CD8-positive, alpha-beta memory T cell (primary cell): ENCODE measurements around the gene MAVS. TPM values are rescaled to one million over a fixed set of nuclear protein-coding genes. Genes with fewer than 3 reads are reported as not detected.
"Not testable (repeated sequence)": the region's sequence is repeated elsewhere in the genome, so short reads cannot be mapped to it uniquely, and the experiment has no call there.

ENCODE experiments used
- CTCF ChIA-PET: fragments of 350-600 bp; sonication (Branson Sonifier 250); formaldehyde crosslinking; loops from one replicate; lab custom pipeline; 2021; ENCODE audit warnings: antibody characterized with exemption; lab: Charles Lee
- POLR2A ChIA-PET: fragments of 350-600 bp; sonication (Branson Sonifier 250); formaldehyde crosslinking; loops from one replicate; lab custom pipeline; 2021; ENCODE audit warnings: antibody characterized with exemption; lab: Charles Lee
- DNase-seq, 5 donors: peaks; one replicate each; pipeline versions ENCODE4 v3.0.0 to v3.0.0-alpha.2; 2020 to 2022; ENCODE audit warnings: mixed read lengths in 1 of 5
- H3K27ac ChIP-seq: one replicate; pipeline ENCODE4 v1.7.0; 2013; ENCODE audit warnings: low read depth, mild to moderate bottlenecking, low read length, moderate library complexity
- H3K27me3 ChIP-seq: 2 replicates; pipeline ENCODE4 v1.7.0; 2013; ENCODE audit warnings: low read length, mild to moderate bottlenecking; ENCODE audit not compliant: insufficient read depth, poor library complexity, severe bottlenecking
- H3K36me3 ChIP-seq: 2 replicates; pipeline ENCODE4 v1.7.0; 2013; ENCODE audit warnings: mild to moderate bottlenecking, low read length, moderate library complexity; ENCODE audit not compliant: insufficient read depth
- H3K4me1 ChIP-seq: 2 replicates; pipeline ENCODE4 v1.7.0; 2013; ENCODE audit warnings: mild to moderate bottlenecking, low read length, moderate library complexity; ENCODE audit not compliant: insufficient read depth
- H3K4me3 ChIP-seq: 2 replicates; pipeline ENCODE4 v1.7.0; 2013; ENCODE audit warnings: mild to moderate bottlenecking, low read length
- H3K9me3 ChIP-seq: 2 replicates; pipeline ENCODE4 v1.7.0; 2013; ENCODE audit warnings: mild to moderate bottlenecking, low read length
- H3K27ac Mint-ChIP-seq, 8 donors: one replicate each; pipeline ENCODE4 v1.8.0; 2020 to 2021; ENCODE audit warnings: mixed read lengths in 8 of 8, mild to moderate bottlenecking in 6 of 8, inconsistent platforms in 3 of 8, moderate library complexity in 3 of 8
- H3K27me3 Mint-ChIP-seq, 2 donors: one replicate each; pipeline ENCODE4 v1.8.0; 2020 to 2021; ENCODE audit warnings: mixed read lengths in 2 of 2, mild to moderate bottlenecking in 1 of 2, moderate library complexity in 1 of 2
- H3K36me3 Mint-ChIP-seq, 3 donors: one replicate each; pipeline ENCODE4 v1.8.0; 2020 to 2021; ENCODE audit warnings: mixed read lengths in 3 of 3, inconsistent platforms in 1 of 3, mild to moderate bottlenecking in 1 of 3
- H3K4me1 Mint-ChIP-seq, 3 donors: one replicate each; pipeline ENCODE4 v1.8.0; 2020 to 2021; ENCODE audit warnings: mixed read lengths in 3 of 3, inconsistent platforms in 1 of 3, mild to moderate bottlenecking in 1 of 3
- H3K4me3 Mint-ChIP-seq, 7 donors: one replicate each; pipeline ENCODE4 v1.8.0; 2020 to 2021; ENCODE audit warnings: mixed read lengths in 7 of 7, mild to moderate bottlenecking in 6 of 7, moderate library complexity in 4 of 7, inconsistent platforms in 2 of 7
- H3K9me3 Mint-ChIP-seq, 5 donors: one replicate each; pipeline ENCODE4 v1.8.0; 2020 to 2022; ENCODE audit warnings: mixed read lengths in 5 of 5, mild to moderate bottlenecking in 3 of 5, moderate library complexity in 2 of 5, inconsistent platforms in 1 of 5
- polyA plus RNA-seq: library from polyadenylated mRNA; unstranded; fragments of 300-500 nt; fragmentation: Illumina TruSeq; gene quantifications from one replicate; pipeline ENCODE4 v1.2.3, GENCODE V29; 2021
- total RNA-seq, 2 experiments: library from RNA; stranded (reverse); gene quantifications; one replicate each; pipeline ENCODE4 v1.2.3, GENCODE V29; 2021

MAVS gene
- total and polyA plus RNA-seq, 3 experiments from 2014 or later: 8.1 to 34.8 (median 34.3) TPM

GRCh38 chr20:3896853-3897583, 50.4 kb downstream of the MAVS start:
- Histone ChIP-seq H3K27me3 (no peaks in the 10 kb centered on the region), H3K4me3 (peak overlapping the region; percentile 14), H3K4me1 (peaks cover 78% of the 10 kb centered on the region), H3K36me3 (no peaks in the 10 kb centered on the region), H3K27ac (peak overlapping the region; percentile 6), H3K9me3 (no peaks in the 10 kb centered on the region)
- Mint-ChIP-seq H3K27ac (peak overlapping the region; percentile 52 to 93 (median 79)), H3K27me3 (no peaks in the 10 kb centered on the region), H3K9me3 (no peaks in the 10 kb centered on the region), H3K4me1 (peaks cover 75 to 94% (median 89%) of the 10 kb centered on the region in 3 donors), H3K36me3 (peaks cover 0 to 28% (median 6%) of the 10 kb centered on the region in 3 donors), H3K4me3 (peak overlapping the region; percentile 9 to 90 (median 72))
- ChIA-PET CTCF (interaction anchor here (0.8 to 1.1 kb wide), 2 partner anchors 9 to 10 kb away, joined by 3 to 4 read pairs; no protein-coding TSS in a partner anchor), POLR2A (no interaction called here)
- no peak for DNase-seq

GRCh38 chr20:3898181-3898580, 51.5 kb downstream of the MAVS start:
- H3K4me3 ChIP-seq, POLR2A ChIA-PET, H3K36me3 ChIP-seq, H3K27me3 Mint-ChIP-seq, H3K9me3 Mint-ChIP-seq, H3K27ac ChIP-seq, H3K9me3 ChIP-seq, H3K27me3 ChIP-seq, DNase-seq: not testable (repeated sequence)
- H3K4me1 ChIP-seq: peaks cover 68% of the 10 kb centered on the region
- Mint-ChIP-seq H3K27ac (peak overlapping the region in 2 of 8 donors; percentile 54 to 89), H3K4me1 (peaks cover 71 to 91% (median 89%) of the 10 kb centered on the region in 3 donors), H3K4me3 (peak overlapping the region in 3 of 7 donors; percentile 24 to 70 (median 41)), H3K36me3 (peaks cover 0 to 24% (median 6%) of the 10 kb centered on the region in 3 donors)
- CTCF ChIA-PET: interaction anchor here (1.1 kb wide), 1 partner anchor 9 kb away, joined by 4 read pairs; no protein-coding TSS in a partner anchor

- Histone ChIP-seq H3K9me3 (no peaks in the 10 kb centered on the region), H3K27ac (no peak overlapping the region), H3K36me3 (no peaks in the 10 kb centered on the region), H3K27me3 (no peaks in the 10 kb centered on the region), H3K4me1 (peaks cover 63% of the 10 kb centered on the region), H3K4me3 (no peak overlapping the region)
- H3K9me3 Mint-ChIP-seq: no peaks in the 10 kb centered on the region
- peaks cover 0 to 21% (median 3%) of the 10 kb centered on the region in 3 donors for H3K36me3 Mint-ChIP-seq
- ChIA-PET POLR2A (no interaction called here), CTCF (no interaction called here)
- peak overlapping the region in 5 of 8 donors; percentile 17 to 89 (median 54) for H3K27ac Mint-ChIP-seq
- H3K4me3 Mint-ChIP-seq: peak overlapping the region in 5 of 7 donors; percentile 24 to 54 (median 52)
- no peak for DNase-seq
- peaks cover 67 to 89% (median 85%) of the 10 kb centered on the region in 3 donors for H3K4me1 Mint-ChIP-seq
- H3K27me3 Mint-ChIP-seq: peaks cover 0 to 2% of the 10 kb centered on the region in 2 donors
Measured at GRCh38 chr20:3898639-3899038, 52.0 kb downstream of the MAVS start.

- Mint-ChIP-seq H3K27me3 (peaks cover 0 to 2% of the 10 kb centered on the region in 2 donors), H3K9me3 (no peaks in the 10 kb centered on the region), H3K27ac (peak overlapping the region in 7 of 8 donors; percentile 61 to 89 (median 75)), H3K4me3 (peak overlapping the region; percentile 4 to 85 (median 64)), H3K4me1 (peaks cover 75 to 92% (median 89%) of the 10 kb centered on the region in 3 donors), H3K36me3 (peaks cover 0 to 19% (median 0%) of the 10 kb centered on the region in 3 donors)
- DNase-seq: no peak
- H3K27me3 ChIP-seq: no peaks in the 10 kb centered on the region
- H3K4me1 ChIP-seq: peaks cover 55% of the 10 kb centered on the region
- H3K9me3 ChIP-seq: no peaks in the 10 kb centered on the region
- no peak overlapping the region for H3K4me3 ChIP-seq
- no peak overlapping the region for H3K27ac ChIP-seq
- CTCF ChIA-PET: no interaction called here
- H3K36me3 ChIP-seq: no peaks in the 10 kb centered on the region
- POLR2A ChIA-PET: no interaction called here
Measured at GRCh38 chr20:3900187-3900604, 53.6 kb downstream of the MAVS start.

GRCh38 chr20:3901028-3901705, 54.5 kb downstream of the MAVS start:
- POLR2A ChIA-PET: interaction anchor here (0.7 kb wide), 1 partner anchor 48 kb away, joined by 3 read pairs; no protein-coding TSS in a partner anchor
- Mint-ChIP-seq H3K4me3 (peak overlapping the region; percentile 36 to 71 (median 56)), H3K4me1 (peaks cover 68 to 90% (median 84%) of the 10 kb centered on the region in 3 donors)

GRCh38 chr20:3901706-3902440, 55.2 kb downstream of the MAVS start:
- H3K36me3 ChIP-seq: no peaks in the 10 kb centered on the region
- no peak overlapping the region for H3K27ac ChIP-seq
- DNase-seq: no peak
- no peak overlapping the region for H3K4me3 ChIP-seq
- Mint-ChIP-seq H3K27me3 (peaks cover 0 to 2% of the 10 kb centered on the region in 2 donors), H3K9me3 (no peaks in the 10 kb centered on the region), H3K4me1 (peaks cover 63 to 90% (median 84%) of the 10 kb centered on the region in 3 donors), H3K36me3 (peaks cover 0 to 13% (median 0%) of the 10 kb centered on the region in 3 donors), H3K4me3 (peak overlapping the region; percentile 43 to 71 (median 56)), H3K27ac (peak overlapping the region in 7 of 8 donors; percentile 33 to 89 (median 85))
- ChIA-PET POLR2A (interaction anchor here (0.7 kb wide), 1 partner anchor 48 kb away, joined by 3 read pairs; no protein-coding TSS in a partner anchor), CTCF (interaction anchor here (1.2 to 1.4 kb wide), 2 partner anchors 81 to 133 kb away, joined by 3 read pairs; partner anchors contain the start of gene AP5S1)
- H3K9me3 ChIP-seq: no peaks in the 10 kb centered on the region
- no peaks in the 10 kb centered on the region for H3K27me3 ChIP-seq
- peaks cover 44% of the 10 kb centered on the region for H3K4me1 ChIP-seq

More at GRCh38 chr20:3901028-3901705, 54.5 kb downstream of the MAVS start:
- H3K36me3 Mint-ChIP-seq: peaks cover 0 to 15% (median 0%) of the 10 kb centered on the region in 3 donors
- H3K27ac ChIP-seq: no peak overlapping the region
- H3K9me3 ChIP-seq: no peaks in the 10 kb centered on the region
- no peaks in the 10 kb centered on the region for H3K27me3 ChIP-seq
- H3K36me3 ChIP-seq: no peaks in the 10 kb centered on the region
- H3K4me1 ChIP-seq: peaks cover 47% of the 10 kb centered on the region
- no peaks in the 10 kb centered on the region for H3K9me3 Mint-ChIP-seq
- peaks cover 0 to 2% of the 10 kb centered on the region in 2 donors for H3K27me3 Mint-ChIP-seq
- H3K4me3 ChIP-seq: no peak overlapping the region
- H3K27ac Mint-ChIP-seq: peak overlapping the region in 7 of 8 donors; percentile 33 to 89 (median 85)
- CTCF ChIA-PET: interaction anchor here (1.2 to 1.4 kb wide), 2 partner anchors 81 to 132 kb away, joined by 3 read pairs; partner anchors contain the start of gene AP5S1
- DNase-seq: no peak

GRCh38 chr20:3902446-3902845, 55.8 kb downstream of the MAVS start:
- H3K27me3 Mint-ChIP-seq: peaks cover 0 to 2% of the 10 kb centered on the region in 2 donors
- peak overlapping the region in 3 of 7 donors; percentile 20 to 84 (median 27) for H3K4me3 Mint-ChIP-seq
- H3K27ac Mint-ChIP-seq: peak overlapping the region in 4 of 8 donors; percentile 63 to 91 (median 72)
- Histone ChIP-seq H3K36me3 (no peaks in the 10 kb centered on the region), H3K4me3 (no peak overlapping the region), H3K4me1 (peaks cover 44% of the 10 kb centered on the region), H3K27me3 (no peaks in the 10 kb centered on the region), H3K27ac (no peak overlapping the region), H3K9me3 (no peaks in the 10 kb centered on the region)
- peaks cover 0 to 9% (median 0%) of the 10 kb centered on the region in 3 donors for H3K36me3 Mint-ChIP-seq
- peaks cover 64 to 90% (median 84%) of the 10 kb centered on the region in 3 donors for H3K4me1 Mint-ChIP-seq
- ChIA-PET CTCF (interaction anchor here (1.4 kb wide), 1 partner anchor 82 kb away, joined by 3 read pairs; the partner anchor contains the start of gene AP5S1), POLR2A (interaction anchor here (0.6 kb wide), 1 partner anchor 15 kb away, joined by 4 read pairs; no protein-coding TSS in a partner anchor)
- no peak for DNase-seq
- H3K9me3 Mint-ChIP-seq: no peaks in the 10 kb centered on the region
